SK-N-SH (cell line): ENCODE results near the gene SH3GL2. TPM values are rescaled to one million over a fixed set of nuclear protein-coding genes. Genes with fewer than 3 reads are reported as not detected.

ENCODE experiments used
- CTCF ChIA-PET: fragments of 300-600, 350-600 bp; formaldehyde crosslinking; extraction: SDS; loops from one replicate; lab custom pipeline; 2021; lab: Yijun Ruan, JAX
- POLR2A ChIA-PET: fragments of 350-600 bp; sonication (Branson Sonifier 250); formaldehyde crosslinking; extraction: SDS; loops from one replicate; lab custom pipeline; 2020; ENCODE audit warnings: antibody characterized with exemption, inconsistent platforms; lab: Yijun Ruan, JAX
- DNase-seq: peaks from one replicate; pipeline ENCODE4 v3.0.0; 2012
- H2AFZ ChIP-seq: fragments of 200-600 bp; sonication (generic); 2 replicates; pipeline ENCODE4 v1.8.1; 2016; ENCODE audit warnings: antibody characterized with exemption, mild to moderate bottlenecking, low read depth
- H3F3A ChIP-seq: fragments of 200-600 bp; sonication (generic); replicated peaks from 2 replicates; pipeline ENCODE3; 2016; ENCODE audit warnings: antibody characterized with exemption, mild to moderate bottlenecking; ENCODE audit not compliant: insufficient read depth
- H3K27ac ChIP-seq, 2 experiments: fragments of 200-500 bp in 1 of 2; fragments of 200-600 bp in 1 of 2; sonication (Bioruptor generic) in 1 of 2; sonication (generic), shearing (Covaris generic) in 1 of 2; 2 replicates each; pipeline versions ENCODE4 v1.5.1 to v1.6.1; 2014 to 2016; ENCODE audit warnings: low read depth in 2 of 2, inconsistent platforms in 1 of 2, low read length in 1 of 2, mild to moderate bottlenecking in 1 of 2, mixed read lengths in 1 of 2
- H3K27me3 ChIP-seq: fragments of 200-600 bp; sonication (generic), shearing (Covaris generic); 2 replicates; pipeline ENCODE4 v1.6.1; 2016; ENCODE audit warnings: mixed run types; ENCODE audit not compliant: insufficient read depth
- H3K36me3 ChIP-seq, 2 experiments: fragments of 200-500 bp in 1 of 2; fragments of 200-600 bp in 1 of 2; sonication (Bioruptor generic) in 1 of 2; sonication (generic) in 1 of 2; replicated peaks in 1 of 2; 2 replicates each; pipeline versions ENCODE3 to v1.5.1; 2014 to 2016; ENCODE audit warnings: low read length in 1 of 2, mild to moderate bottlenecking in 1 of 2; ENCODE audit not compliant: insufficient read depth in 2 of 2, control insufficient read depth in 1 of 2
- H3K4me1 ChIP-seq, 2 experiments: fragments of 200-500 bp in 1 of 2; fragments of 200-600 bp in 1 of 2; sonication (Bioruptor generic) in 1 of 2; sonication (generic), shearing (Covaris generic) in 1 of 2; 2 replicates each; pipeline versions ENCODE4 v1.5.1 to v1.6.1; 2014 to 2016; ENCODE audit warnings: low read depth in 1 of 2, low read length in 1 of 2, mixed run types in 1 of 2; ENCODE audit not compliant: insufficient read depth in 2 of 2, control insufficient read depth in 1 of 2
- H3K4me2 ChIP-seq: fragments of 200-600 bp; sonication (generic), shearing (Covaris generic); 2 replicates; pipeline ENCODE4 v1.6.1; 2017; ENCODE audit warnings: mixed run types
- H3K4me3 ChIP-seq, 2 experiments: fragments of 200-500 bp in 1 of 2; fragments of 200-600 bp in 1 of 2; sonication (Bioruptor generic) in 1 of 2; sonication (generic), shearing (Covaris generic) in 1 of 2; 2 replicates each; pipeline versions ENCODE4 v1.5.1 to v1.8.1; 2014 to 2016; ENCODE audit warnings: low read depth in 2 of 2, inconsistent platforms in 1 of 2, low read length in 1 of 2, mild to moderate bottlenecking in 1 of 2, mixed read lengths in 1 of 2, moderate library complexity in 1 of 2
- H3K79me2 ChIP-seq: fragments of 200-600 bp; sonication (generic); 2 replicates; pipeline ENCODE4 v1.8.1; 2017; ENCODE audit warnings: mild to moderate bottlenecking; ENCODE audit not compliant: insufficient read depth
- H3K9ac ChIP-seq: fragments of 200-600 bp; sonication (generic); 2 replicates; pipeline ENCODE4 v1.6.1; 2017; ENCODE audit warnings: mixed run types
- H3K9me2 ChIP-seq: fragments of 200-600 bp; sonication (generic); 2 replicates; pipeline ENCODE4 v1.6.1; 2017; ENCODE audit warnings: mixed run types
- H3K9me3 ChIP-seq: fragments of 200-600 bp; sonication (generic); 2 replicates; pipeline ENCODE4 v1.6.1; 2017; ENCODE audit warnings: mixed run types, mild to moderate bottlenecking, moderate library complexity
- H4K20me1 ChIP-seq: fragments of 200-600 bp; sonication (generic); 2 replicates; pipeline ENCODE4 v1.6.1; 2017; ENCODE audit warnings: mild to moderate bottlenecking, mixed run types; ENCODE audit not compliant: insufficient read depth
- ELF1 ChIP-seq: IDR thresholded peaks from 2 replicates; pipeline ENCODE4 v1.4.0; 2012
- FOSL2 ChIP-seq: IDR thresholded peaks from 2 replicates; pipeline ENCODE4 v1.4.0; 2012; ENCODE audit warnings: low read depth, mild to moderate bottlenecking, moderate library complexity, borderline replicate concordance
- FOXJ3 ChIP-seq: sonication (generic); formaldehyde crosslinking; IDR thresholded peaks from 2 replicates; pipeline ENCODE4 v1.5.1; 2020; ENCODE audit warnings: mild to moderate bottlenecking, missing genetic modification reagents
- NFIC ChIP-seq: IDR thresholded peaks from 2 replicates; pipeline ENCODE4 v1.4.0; 2012; ENCODE audit warnings: borderline replicate concordance
- PBX3 ChIP-seq: IDR thresholded peaks from 2 replicates; pipeline ENCODE4; 2012
- SIN3A ChIP-seq: IDR thresholded peaks from 2 replicates; pipeline ENCODE4 v1.6.1; 2012; ENCODE audit warnings: low read depth, mild to moderate bottlenecking, low read length, moderate library complexity, borderline replicate concordance
- SMC3 ChIP-seq: IDR thresholded peaks from 2 replicates; pipeline ENCODE4 v1.6.1; 2012; ENCODE audit warnings: low read depth, low read length, improper control_type of control experiment
- WGBS: methylation state at CpG from one replicate; pipeline ENCODE4 v1.1.6; 2017; ENCODE audit warnings: low lambda C conversion rate; 5-methylcytosine and 5-hydroxymethylcytosine counted together
- polyA plus RNA-seq, 3 experiments: library from polyadenylated mRNA; depleted of rRNA; stranded (reverse); fragments of >200 nt; gene quantifications; 2 replicates each; pipeline ENCODE4 v1.2.3, GENCODE V29; 2012
- TF ChIP-seq, protein P1 (sequence below): fragments of 200-600 bp; sonication (generic); IDR thresholded peaks from 2 replicates; pipeline ENCODE4 v1.6.1; 2017; ENCODE audit warnings: antibody characterized with exemption, mild to moderate bottlenecking, moderate library complexity
- TF ChIP-seq, protein P2 (sequence below): IDR thresholded peaks from 2 replicates; pipeline ENCODE4 v1.6.1; 2012; ENCODE audit warnings: mild to moderate bottlenecking, low read depth, low read length, moderate library complexity

Gene SH3GL2
- polyA plus RNA-seq, 1 of the 3 experiments (the other 2 are of a cell fraction): 0.05 TPM

DNA sequence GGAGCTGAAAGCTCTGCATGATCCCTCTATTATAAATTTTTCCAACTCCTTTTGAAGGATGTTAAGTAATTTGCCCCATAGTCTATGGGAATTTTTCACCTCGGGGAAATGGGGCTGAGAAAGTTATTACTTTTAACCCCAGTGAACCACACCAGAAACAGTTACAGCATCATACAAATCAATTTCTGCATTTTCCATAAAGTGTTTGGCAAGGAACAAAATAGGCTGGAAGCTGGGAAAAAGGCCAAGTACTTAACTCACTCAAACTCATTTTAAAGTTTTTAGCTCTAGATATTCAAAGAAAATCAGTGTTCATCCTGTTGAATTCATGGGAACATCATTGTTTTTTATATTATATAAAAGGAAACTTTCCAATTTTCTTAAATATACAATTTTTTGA, 160.9 kb downstream of the SH3GL2 start:
- Histone ChIP-seq H4K20me1 (no peaks in the 10 kb centered on the region), H3K9me3 (no peaks in the 10 kb centered on the region), H3K9me2 (no peaks in the 10 kb centered on the region), H2AFZ (no peak overlapping the region), H3K36me3 (no peaks in the 10 kb centered on the region), H3K9ac (no peak overlapping the region), H3K79me2 (no peaks in the 10 kb centered on the region), H3F3A (no peaks in the 10 kb centered on the region), H3K4me3 (no peak overlapping the region), H3K4me1 (no peaks in the 10 kb centered on the region), H3K4me2 (no peak overlapping the region), H3K27ac (no peak overlapping the region), H3K27me3 (no peaks in the 10 kb centered on the region)
- CTCF ChIA-PET: no interaction called here
- 0% methylated on average over 1 of the region's 1 CpG for WGBS
- TF ChIP-seq SIN3A (no peak), SMC3 (no peak)
- DNase-seq: no peak
- POLR2A ChIA-PET: no interaction called here

- no peak overlapping the region for H3K4me2 ChIP-seq
- no peaks in the 10 kb centered on the region for H3K27me3 ChIP-seq
- H3K9ac ChIP-seq: no peak overlapping the region
- WGBS: 13% methylated on average over 3 of the region's 3 CpGs
- no peak overlapping the region for H3K4me3 ChIP-seq
- TF ChIP-seq, protein P1, sequence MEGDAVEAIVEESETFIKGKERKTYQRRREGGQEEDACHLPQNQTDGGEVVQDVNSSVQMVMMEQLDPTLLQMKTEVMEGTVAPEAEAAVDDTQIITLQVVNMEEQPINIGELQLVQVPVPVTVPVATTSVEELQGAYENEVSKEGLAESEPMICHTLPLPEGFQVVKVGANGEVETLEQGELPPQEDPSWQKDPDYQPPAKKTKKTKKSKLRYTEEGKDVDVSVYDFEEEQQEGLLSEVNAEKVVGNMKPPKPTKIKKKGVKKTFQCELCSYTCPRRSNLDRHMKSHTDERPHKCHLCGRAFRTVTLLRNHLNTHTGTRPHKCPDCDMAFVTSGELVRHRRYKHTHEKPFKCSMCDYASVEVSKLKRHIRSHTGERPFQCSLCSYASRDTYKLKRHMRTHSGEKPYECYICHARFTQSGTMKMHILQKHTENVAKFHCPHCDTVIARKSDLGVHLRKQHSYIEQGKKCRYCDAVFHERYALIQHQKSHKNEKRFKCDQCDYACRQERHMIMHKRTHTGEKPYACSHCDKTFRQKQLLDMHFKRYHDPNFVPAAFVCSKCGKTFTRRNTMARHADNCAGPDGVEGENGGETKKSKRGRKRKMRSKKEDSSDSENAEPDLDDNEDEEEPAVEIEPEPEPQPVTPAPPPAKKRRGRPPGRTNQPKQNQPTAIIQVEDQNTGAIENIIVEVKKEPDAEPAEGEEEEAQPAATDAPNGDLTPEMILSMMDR: peak; percentile 24; the same call in 1 of the 2 replicates
- no peak for TF ChIP-seq ELF1
- TF ChIP-seq, all 33 proteins: peak for 1
- H2AFZ ChIP-seq: no peak overlapping the region
- no peak for DNase-seq
- no peaks in the 10 kb centered on the region for H3K36me3 ChIP-seq
- ChIA-PET POLR2A (no interaction called here), CTCF (no interaction called here)
- H3K79me2 ChIP-seq: no peaks in the 10 kb centered on the region
- H3F3A ChIP-seq: no peaks in the 10 kb centered on the region
- H3K27ac ChIP-seq: no peak overlapping the region
- no peaks in the 10 kb centered on the region for H3K4me1 ChIP-seq
- no peaks in the 10 kb centered on the region for H3K9me3 ChIP-seq
- no peaks in the 10 kb centered on the region for H3K9me2 ChIP-seq
- H4K20me1 ChIP-seq: no peaks in the 10 kb centered on the region
Observed at GRCh38 chr9:17742067-17742466, 163.2 kb downstream of the SH3GL2 start.

- WGBS: 40% methylated on average over 3 of the region's 3 CpGs
- Histone ChIP-seq H4K20me1 (no peaks in the 10 kb centered on the region), H3K9ac (no peak overlapping the region), H3K9me3 (no peaks in the 10 kb centered on the region), H3K27ac (no peak overlapping the region), H3K9me2 (no peaks in the 10 kb centered on the region), H3K4me3 (no peak overlapping the region), H3K27me3 (no peaks in the 10 kb centered on the region), H3K4me1 (no peaks in the 10 kb centered on the region), H3K79me2 (no peaks in the 10 kb centered on the region), H3K36me3 (no peaks in the 10 kb centered on the region), H2AFZ (no peak overlapping the region), H3F3A (no peaks in the 10 kb centered on the region), H3K4me2 (no peak overlapping the region)
- DNase-seq: no peak
- POLR2A ChIA-PET: no interaction called here
- TF ChIP-seq FOSL2 (no peak), FOXJ3 (CRISPR knock-in tag) (no peak), NFIC (no peak), PBX3 (no peak)
- TF ChIP-seq, protein P2, sequence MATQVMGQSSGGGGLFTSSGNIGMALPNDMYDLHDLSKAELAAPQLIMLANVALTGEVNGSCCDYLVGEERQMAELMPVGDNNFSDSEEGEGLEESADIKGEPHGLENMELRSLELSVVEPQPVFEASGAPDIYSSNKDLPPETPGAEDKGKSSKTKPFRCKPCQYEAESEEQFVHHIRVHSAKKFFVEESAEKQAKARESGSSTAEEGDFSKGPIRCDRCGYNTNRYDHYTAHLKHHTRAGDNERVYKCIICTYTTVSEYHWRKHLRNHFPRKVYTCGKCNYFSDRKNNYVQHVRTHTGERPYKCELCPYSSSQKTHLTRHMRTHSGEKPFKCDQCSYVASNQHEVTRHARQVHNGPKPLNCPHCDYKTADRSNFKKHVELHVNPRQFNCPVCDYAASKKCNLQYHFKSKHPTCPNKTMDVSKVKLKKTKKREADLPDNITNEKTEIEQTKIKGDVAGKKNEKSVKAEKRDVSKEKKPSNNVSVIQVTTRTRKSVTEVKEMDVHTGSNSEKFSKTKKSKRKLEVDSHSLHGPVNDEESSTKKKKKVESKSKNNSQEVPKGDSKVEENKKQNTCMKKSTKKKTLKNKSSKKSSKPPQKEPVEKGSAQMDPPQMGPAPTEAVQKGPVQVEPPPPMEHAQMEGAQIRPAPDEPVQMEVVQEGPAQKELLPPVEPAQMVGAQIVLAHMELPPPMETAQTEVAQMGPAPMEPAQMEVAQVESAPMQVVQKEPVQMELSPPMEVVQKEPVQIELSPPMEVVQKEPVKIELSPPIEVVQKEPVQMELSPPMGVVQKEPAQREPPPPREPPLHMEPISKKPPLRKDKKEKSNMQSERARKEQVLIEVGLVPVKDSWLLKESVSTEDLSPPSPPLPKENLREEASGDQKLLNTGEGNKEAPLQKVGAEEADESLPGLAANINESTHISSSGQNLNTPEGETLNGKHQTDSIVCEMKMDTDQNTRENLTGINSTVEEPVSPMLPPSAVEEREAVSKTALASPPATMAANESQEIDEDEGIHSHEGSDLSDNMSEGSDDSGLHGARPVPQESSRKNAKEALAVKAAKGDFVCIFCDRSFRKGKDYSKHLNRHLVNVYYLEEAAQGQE: peak; percentile 95
- CTCF ChIA-PET: no interaction called here
Observed at GRCh38 chr9:17744786-17745185, 165.9 kb downstream of the SH3GL2 start.
